GM18511 (cell line): ENCODE data around the gene GAB1.

Experiments used
- ATAC-seq: cut with Tn5 transposase; IDR thresholded peaks from one replicate; pipeline ENCODE4 v1.9.1; 2021; ENCODE audit warnings: mild to moderate bottlenecking, moderate library complexity; ENCODE audit not compliant: unreplicated experiment

The GAB1 gene

DNA sequence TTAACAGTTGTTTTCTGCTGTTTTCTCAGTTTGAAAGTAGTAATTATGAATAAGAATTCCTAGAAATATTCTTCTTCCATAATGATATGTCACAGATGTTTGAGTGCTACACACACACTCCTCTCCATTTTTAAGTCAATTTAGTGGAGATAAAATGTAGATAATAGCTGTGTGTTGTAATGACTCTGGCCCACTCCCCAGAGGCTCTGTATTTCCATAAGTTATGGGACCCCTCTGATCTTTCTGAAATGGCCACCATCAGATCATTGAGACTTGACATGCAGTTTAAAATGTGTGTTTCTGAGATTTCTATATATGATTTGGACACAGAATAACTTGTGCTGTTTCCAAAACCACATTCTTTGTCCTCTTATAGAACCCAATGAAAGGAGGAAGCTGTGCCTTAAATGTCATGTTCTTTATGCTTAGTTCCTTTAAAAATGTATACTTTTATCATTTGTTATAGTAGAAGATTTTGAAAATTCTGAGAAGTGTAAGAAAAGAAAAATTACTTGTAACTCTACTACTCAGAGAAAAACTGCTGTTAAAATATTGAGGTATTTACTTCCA lies 46.4 kb downstream of the GAB1 start:
- ATAC-seq, result no peak

DNA sequence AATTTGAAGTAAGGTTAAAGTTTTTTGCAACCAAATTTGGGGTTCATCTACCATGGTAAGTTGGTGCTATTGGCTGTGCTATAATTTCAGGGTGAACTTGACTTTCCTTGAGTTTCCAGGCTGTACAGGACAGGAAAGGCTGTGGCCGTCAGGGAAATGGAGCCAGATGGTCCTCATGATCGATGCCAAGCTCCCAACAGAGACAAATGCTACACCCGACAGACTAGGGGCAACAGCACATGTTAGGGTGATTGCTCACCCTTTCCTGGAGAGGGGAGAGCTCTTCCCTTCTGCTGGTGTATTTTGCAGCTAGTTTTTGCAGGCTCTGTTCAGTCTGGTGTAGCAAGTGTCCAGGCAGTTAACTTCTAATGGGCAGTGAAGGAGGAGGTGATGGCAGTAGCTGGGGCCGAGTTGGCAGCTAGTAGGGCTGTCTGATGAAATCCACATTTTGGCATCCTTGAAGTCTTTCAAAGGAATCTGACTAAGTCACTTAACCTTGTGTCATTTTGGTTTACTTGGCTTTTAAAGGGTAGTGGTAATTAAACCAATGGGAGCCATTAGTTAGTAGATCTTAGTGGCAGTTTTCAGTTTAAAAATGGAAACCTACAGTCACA lies 47.8 kb downstream of the GAB1 start:
- no peak for ATAC-seq

DNA sequence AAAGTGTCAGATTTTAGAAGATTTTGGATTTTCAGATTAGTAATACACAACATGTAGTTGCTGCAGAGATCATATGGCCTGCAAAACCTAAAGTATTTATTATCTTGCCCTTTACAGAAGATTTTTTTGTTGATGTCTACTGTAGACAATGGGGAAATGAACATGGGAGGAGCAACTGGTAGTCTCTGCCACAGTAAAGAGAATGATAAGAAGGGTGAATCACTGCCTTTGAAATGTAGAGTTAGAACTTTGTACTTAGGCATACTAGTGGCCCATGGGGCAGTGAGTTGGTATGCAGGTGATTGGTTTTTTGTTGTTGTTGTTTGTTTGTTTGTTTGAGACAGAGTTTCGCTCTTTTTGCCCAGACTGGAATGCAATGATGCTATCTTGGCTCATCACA lies 50.1 kb downstream of the GAB1 start:
- ATAC-seq, result no peak

DNA sequence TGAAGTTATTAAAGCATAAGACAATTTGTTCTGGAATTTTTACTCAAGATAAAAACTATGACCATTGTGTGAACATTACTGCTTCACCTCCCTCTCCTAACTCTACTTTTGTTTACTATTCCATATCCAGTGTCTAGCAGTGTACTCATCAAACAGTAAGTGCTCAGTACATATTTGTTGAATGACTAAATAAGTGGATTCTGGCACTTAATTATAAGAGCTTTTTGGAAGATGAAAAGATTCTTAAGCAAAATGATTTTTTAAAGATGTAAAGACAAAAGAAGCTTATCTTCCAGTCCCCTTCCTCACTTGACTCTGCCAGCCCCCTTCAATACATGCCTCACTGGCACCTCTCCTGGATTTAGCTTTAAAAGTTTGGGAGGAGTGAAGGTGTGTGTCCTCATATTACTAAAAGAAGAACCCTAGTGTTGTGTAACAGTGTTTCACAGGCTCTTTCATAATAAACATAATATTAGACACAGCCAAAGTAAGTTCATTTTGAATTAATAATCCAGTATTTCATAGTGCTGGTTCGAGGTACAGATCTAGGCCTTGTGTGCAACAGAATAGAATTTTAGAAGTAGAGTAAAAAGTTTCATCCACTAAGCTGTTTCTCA lies 53.0 kb downstream of the GAB1 start:
- no peak for ATAC-seq

DNA sequence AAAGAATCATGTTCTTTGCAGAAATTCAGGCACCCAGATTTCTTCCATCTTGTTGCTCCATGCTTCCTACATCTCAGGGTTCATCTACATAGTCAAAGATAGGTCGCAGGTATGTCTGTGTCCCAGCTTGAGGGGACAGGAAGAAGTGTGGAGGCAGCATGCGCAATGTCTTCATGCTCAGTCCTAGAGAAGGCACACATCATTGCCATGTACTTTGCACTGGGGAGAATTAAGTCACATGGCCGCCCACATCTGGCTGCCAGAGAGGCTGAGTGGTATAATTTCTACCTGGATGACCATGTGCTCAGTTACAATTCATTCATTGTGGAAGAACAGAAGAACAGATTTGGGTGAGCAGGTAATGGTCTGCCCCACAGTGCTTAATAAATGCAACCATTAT lies 54.1 kb downstream of the GAB1 start:
- peak; percentile 53 for ATAC-seq

DNA sequence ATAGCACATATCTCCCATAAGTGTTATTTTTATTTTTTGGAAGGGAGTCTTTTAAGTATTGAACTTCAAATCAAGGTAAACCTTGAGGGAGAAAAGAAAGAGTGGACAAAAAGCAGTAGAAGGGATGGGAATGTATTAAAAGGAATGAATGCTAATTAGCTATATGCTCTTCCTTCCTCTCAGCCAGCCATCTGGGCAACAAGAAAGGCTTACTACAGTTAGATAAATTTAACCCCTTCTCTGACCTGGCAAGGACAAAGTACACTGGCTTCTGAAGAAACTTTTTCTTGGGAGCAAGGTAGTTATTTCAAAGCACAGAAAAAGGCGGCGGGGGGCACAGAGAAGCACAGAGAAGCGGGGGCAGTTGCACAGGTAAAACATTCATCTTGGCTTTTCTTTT lies 54.6 kb downstream of the GAB1 start:
- ATAC-seq, result no peak

DNA sequence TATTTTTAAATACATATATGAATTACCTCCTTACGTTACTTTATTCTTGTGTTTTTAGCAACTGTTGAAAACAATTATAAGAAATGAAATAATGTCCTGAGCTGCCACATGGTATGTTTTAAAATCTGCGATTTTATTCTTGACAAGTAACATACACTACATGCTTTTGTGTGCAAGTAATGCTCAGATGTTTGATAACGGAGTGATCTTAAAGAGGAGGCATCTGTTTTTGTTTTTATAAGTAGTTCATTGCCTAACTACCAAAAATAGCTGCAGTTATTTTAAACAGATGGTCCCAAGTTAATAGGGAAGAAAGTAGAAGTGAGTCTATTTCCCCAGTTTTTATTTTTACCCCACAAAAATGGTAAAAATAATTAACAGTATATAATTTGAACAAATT lies 55.2 kb downstream of the GAB1 start:
- ATAC-seq, result no peak

DNA sequence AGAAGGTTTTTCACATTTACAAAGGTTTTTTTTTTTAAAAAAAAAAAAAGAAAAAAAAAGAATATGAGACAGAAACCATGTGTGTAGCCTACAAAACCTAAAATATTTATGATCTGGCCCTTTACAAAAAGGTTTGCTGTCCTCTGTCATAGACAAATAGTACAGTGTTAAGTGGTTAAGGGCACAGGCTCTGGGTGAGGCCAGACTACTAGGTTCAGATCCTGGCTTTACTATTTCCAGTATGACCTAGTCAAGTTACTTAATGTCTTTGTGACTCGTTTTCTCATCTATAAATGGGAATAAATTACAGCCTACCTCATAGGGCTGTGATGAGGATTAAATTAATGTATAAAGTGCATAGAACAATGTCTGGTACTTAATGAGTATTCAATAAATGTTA lies 56.5 kb downstream of the GAB1 start:
- no peak for ATAC-seq

DNA sequence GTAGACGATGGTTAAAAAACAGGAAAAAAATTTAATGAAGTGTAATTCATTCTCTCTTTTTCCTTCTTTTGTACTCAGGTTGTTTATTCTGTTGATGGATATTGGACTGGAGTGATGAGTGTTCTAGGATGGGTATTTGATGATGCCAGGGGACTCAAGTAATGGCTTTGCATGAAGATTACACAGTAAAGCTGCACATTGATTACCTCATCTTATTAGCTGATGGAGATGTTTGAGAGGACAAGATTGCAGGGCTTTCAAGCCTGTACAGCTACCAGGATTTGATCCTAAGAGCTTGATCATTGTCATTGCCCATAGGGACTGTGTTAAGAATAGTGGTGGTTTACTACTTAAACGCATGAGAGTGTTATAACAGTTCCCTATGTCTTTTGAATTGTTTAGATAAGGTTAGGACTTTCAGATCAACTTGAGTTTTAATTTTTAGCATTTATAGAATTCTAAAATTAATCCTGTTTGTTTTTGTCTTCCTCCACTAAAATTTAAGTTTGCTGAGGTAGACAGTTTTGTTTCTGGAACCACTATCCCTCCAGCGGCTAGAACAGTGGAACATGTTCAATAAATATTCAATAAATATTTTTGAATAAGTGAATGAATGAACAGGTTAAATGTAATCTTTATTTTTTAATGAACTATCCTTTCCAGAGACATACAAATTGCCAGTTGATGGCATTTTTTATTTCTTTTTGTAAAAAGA lies 58.2 kb downstream of the GAB1 start:
- no peak for ATAC-seq

DNA sequence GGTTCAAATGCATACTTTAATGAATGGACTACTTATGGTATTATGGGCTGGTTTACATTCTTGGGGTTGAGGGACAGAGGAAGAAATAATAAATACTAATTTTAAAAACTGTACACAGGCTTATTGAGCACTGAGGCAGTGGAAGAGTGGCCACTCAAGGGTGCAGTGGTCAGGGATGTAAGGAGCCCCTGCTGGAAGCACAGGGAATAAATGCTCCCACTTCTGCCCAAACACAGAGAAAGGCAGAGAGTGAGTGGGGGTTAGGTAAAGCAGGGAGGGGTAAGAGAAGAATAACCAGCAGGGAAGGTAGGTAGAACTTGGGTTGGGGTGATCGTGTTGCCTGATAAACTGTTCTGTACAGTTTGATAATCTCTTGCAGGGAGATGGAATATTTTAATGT lies 60.0 kb downstream of the GAB1 start:
- ATAC-seq, result no peak

DNA sequence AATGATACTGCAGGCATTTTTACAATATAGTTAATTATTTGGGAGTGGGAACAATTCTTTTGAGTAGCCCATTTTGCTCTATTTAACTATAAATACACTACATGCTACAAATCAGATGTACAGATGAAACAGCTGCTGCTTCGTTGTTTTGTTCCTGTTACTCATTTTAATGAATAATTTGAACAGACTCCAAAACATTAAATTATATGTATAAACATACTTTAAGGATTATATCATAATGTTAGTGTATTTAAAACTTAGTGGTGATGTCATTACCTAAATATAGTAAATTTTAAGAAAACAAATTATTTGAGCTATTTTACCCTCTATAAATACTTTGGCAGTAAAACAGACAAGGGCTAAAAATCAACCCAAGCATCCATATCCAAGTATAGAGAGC lies 60.7 kb downstream of the GAB1 start:
- ATAC-seq, result no peak

DNA sequence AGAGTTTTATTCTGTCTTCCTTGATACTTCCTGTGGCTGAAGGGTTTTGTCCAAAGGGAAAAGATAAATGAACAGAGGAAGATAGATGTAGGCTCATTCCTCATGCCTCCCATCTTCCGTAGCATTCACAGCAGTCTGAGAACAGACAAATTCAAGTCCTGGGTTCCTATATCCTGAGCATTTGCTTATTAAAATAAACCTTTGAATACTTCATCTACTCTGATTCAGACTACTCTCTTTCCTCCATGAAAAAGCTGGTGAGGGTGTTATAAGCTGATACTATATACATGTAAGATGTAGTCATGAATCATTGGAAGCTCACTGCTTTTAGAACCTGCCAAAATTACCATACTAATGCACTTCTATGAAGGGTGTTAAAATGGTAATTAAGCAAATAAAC lies 61.2 kb downstream of the GAB1 start:
- no peak for ATAC-seq

DNA sequence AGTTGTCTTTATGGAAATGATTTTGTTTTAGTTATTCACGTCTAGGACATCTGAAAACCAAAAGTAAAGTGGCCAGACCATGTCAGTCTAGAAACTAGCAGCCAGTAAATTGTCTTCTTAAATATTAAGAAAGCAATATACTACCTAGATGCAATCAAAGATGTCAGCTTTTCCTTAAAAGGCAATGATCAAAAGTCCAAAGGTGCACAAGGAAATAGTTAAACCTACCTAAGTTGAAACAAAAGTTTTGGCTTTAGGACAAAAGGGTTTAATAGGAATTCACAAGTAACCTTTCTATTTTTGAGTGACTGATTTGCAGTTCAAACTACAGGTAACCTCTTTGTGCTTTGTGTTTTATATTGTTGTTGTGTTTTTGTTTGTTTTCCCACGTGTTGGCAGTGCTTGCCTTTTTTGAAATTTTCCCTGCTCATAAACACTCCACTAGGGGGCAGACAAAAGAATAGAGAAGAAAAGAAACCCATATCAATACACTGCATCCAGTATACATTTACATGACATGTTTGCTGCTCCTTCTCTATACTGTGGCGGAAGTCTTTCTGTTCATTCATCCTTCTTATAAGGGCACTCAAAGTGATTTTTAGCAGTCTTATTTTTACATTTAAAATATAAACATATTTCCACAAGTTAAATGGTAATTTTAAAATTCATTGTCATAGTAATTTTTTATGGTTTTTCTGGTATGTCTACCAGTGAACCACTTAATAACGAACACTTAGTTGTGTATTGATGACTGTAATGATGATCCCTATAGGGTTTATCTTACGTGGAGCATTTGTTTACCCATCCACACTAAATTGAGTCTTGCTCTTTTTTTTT lies 62.7 kb downstream of the GAB1 start:
- ATAC-seq, result peak; percentile 45

DNA sequence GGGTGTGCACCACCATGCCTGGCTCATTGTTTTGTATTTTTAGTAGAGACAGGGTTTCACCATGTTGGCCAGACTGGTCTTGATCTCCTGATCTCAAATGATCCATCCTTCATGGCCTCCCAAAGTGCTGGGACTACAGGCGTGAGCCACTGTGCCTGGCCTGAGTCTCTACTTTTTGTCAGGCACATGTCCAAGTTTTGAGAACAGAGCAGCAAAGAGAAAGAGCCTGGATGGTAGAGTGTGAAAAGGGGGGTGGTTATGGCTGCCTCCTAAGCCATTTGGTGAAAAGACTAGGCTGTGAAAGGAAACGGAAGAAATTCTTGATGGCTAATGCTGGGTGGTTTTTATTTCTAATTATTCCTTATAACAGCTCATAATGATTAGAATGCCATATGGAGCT lies 63.4 kb downstream of the GAB1 start:
- no peak for ATAC-seq

DNA sequence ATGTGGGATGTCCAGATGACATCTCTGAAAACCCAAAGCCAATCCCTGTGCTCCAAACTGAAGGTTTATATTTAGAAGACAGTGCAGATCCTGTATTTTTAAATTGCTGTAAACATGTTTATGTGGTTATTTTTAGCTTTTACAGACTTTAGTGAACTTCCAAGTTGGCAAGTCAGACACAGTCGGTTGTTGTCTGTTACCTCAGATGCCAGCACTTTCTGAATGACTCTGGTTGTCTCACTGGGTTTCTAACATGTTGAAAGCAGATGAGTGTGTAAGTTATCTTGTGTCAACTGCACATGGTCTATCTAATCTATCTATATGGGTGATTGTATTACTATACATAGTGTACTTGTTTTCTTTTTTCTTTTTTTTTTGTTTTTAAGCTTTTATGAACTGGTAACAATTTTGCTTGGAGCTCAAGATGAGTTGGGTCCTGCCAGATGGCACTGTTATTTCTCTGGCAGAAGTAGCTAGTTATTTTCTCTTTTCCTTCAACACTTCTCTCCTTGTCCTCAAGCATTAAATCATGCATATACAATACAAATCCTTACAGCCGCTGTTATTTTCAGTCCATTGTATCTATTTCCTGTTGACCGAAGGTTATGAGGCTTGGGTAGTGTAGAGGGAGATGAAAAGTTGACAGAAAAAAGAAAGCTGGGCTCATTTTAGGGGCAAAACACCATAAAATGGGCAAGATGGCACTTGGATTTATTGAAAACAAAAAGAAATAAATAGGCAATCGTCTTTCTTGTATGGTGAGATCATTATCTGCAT lies 66.3 kb downstream of the GAB1 start:
- ATAC-seq, result peak; percentile 40

DNA sequence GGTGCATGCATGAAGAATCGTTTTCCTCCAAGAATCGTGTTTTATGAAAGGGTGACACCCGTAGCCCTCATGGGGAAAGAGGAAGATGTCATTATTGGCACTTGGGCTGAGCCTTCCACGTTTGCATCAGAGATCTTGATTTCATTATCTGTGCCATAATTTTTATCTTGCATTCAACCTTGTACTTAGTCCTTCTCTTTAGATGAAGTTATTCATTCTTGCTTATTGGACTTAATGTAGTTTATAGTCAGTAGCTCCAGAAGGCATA lies 66.8 kb downstream of the GAB1 start:
- ATAC-seq, result no peak

DNA sequence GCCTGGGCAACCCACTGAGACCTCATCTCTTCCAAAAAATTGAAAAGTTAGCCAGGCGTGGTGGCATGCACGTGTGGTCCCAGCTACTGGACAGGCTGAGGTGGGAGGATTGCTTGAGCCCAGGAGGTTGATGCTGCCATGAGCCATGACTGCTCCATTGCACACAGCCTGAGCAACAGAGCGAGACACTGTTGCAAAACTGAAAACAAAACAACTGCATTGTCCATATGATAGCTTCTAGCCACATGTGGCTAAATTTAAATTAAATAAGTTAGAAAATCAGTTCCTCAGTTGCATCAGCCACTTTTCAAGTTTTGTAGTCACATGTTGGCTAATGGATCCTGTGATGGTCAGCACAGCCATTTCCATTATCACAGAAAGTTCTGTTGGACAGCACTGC lies 67.9 kb downstream of the GAB1 start:
- peak; percentile 92 for ATAC-seq

DNA sequence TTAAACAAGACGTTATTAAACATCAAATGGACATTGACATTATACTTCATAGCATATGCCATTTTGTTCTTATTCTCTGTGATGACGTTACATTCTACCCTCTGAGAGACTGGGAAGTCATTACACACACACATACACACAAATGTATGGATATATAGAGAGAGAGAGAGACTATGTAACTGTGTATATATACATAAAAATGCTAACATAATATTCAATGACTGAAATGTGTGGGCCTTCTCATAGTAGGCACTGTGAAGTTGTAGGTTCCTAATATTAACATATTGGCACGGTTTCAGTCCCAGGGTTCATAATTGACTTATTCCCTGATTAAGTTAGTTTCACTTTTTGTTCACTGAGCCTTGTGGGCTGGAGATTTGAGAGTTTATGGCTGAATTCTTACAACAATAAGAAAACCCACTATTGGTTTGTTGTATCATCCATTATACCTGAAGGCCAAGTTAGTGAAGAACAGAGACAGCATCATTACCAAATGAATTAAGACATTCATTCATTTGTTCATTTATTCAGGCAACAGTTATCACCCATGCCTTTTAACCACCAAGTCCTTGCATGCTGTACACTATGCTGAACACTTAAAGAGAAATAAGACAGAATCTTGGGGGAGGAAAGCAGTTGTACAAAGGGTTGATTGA lies 68.5 kb downstream of the GAB1 start:
- ATAC-seq, result peak; percentile 37

DNA sequence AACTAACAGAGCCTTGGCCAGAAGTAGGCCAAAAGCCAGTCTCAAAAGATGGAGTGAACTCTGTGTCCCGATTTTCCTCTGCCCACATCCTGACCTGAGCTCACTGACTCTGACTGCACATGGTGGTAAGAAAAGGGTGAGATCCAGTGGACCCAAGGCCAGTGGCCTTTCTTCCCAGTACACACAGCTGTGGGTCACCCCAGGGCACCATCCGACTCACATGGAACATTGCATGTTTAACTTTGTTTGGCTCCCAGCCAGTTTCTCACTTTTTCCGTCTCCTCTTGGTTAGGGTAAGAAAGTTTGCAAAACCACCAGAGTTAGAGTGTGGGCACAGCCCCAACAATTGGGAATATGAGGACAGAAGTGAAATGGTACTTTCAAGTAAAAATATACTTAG lies 69.8 kb downstream of the GAB1 start:
- ATAC-seq, result no peak

DNA sequence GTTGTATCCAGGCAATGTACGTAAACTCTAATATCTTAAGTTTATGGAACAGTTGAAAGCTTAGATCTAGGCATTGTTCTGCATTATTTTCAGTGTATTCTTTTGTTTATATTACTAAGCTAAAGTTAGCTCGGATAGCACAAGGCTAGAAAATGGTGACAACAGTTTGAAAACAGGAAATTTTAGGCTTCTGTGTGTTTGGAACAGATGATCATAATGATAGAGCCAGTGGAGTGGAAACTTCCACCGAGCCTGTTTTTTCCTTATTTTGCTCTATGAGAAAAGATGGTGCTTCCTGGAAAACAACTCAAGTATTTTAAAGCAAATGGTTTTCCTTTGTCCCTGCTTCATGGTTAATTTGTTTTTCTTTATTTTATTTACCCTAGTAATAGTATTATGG lies 70.8 kb downstream of the GAB1 start:
- ATAC-seq, result no peak
